Amygdala (tissue), 56 donors: ENCODE measurements around the gene STAC3.

ENCODE experiments used
- DNase-seq, 56 donors: peaks; one replicate each; lab custom pipeline; 2025; lab: John Stamatoyannopoulos, UW

Gene STAC3

DNA sequence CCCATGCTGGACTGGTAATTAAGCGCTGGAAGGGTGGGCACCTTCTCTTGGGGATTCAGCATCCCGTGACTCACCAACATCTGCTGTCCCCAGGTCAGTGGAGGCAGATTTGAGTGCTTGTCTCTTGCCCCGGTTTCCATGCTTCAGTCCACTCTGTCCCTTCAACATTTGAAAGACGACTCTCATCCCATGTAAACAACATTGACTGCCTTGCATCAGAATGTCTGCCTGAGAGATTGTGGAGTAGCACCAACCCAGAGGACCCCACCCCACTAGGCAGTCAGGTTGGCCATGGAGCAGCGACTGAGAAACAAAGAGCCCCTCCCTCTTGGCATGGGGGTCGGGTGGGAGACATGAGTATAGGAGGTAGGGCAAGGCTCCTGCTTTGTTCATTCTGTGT lies 4.9 kb upstream of the STAC3 start:
- DNase-seq, result no peak

DNA sequence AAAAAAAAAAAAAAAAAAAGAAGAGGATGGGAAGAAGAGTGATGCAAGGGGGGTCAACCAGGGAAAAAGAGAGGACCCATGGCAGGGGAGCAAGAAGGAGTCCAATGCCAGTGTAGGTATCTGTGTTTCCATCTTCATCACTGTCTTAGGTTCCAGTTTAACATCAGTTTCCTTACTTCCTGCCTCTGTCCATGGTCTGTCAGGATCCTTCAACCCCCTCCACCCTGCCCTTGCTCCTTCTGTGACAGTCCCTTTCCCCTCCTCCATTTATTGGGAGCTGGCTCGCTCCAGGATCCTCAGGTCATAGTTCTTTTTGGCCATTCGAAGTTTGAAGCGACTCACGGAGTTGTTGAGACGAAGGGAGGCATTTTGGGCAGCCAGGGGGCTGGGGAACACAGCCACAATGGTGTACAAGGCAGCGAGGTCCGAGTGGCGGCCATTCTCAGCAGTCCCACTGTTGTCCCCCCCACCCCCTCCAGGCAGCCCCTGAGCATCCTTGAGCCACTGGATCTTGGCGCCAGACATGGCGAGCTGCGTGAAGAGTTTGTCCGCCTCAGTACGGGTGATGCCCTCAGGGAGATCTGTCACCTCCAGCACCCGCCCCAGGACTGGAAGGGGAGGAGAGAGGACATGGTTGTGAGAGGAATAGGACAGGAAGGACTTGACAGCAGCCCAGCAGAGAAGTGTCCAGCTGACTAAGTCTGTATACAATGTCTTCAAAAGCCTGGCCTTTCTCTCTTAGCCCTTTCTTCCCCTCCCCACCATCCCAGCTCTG lies 3.7 kb upstream of the STAC3 start:
- no peak for DNase-seq

DNA sequence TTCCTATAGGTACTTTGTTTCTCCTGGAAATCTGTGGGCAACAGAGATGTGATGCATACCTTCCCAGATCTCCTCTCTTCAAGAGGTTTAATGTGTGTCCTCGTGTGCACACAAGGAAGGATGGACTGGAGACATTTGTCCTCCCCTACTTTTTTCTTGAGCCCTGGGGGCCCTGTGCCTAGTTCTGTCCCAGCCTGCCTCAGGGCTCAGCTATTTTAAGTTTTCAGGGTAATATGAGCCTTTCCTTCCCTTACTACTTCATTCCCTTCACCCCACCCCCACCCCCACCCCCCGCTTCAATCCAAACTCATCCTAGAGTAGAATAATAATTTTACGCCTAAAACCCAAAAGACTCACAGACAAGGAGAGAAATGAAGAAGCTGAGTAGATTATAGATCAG lies 446 bp downstream of the STAC3 start:
- DNase-seq, result no peak

DNA sequence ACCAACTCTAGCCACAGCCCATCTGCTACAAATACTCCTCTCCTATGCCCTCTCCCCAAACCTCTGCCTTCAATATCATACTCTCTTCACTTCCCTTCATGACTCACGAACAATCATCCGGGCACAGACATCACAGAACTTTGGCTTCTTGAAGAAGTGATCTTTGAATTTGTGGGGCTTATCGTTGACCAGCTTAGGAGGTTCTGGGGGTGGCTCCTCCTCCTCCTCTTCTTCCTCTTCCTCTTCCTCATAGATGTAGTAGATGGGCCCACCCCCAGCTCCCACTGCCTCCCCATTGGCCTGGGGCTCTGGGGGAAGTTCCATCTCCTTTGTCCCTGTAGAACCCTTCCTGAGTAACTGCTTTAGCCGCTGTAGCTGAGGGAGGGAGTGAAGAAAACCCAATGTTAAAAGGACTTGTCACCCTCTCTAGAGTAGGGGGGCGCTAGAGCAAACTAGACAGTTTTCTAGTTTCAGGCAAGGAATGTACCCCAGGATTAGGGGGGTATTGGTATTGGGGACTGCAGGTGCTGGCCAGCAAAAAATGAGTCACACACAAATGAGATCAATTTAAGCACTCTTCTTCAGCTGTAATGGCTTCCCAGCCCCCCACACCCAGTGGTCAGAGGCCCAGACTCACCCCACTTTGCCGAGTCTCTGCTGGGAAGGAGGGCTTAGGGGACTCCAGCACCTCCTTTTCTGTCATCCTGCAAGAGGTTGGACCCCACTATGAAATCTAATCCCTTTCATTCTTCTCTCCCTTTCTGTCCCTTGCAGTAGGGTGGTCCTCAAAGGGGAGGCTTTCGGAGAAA lies 1.8 kb downstream of the STAC3 start:
- peak in 1 of 56 donors; percentile 33 for DNase-seq

DNA sequence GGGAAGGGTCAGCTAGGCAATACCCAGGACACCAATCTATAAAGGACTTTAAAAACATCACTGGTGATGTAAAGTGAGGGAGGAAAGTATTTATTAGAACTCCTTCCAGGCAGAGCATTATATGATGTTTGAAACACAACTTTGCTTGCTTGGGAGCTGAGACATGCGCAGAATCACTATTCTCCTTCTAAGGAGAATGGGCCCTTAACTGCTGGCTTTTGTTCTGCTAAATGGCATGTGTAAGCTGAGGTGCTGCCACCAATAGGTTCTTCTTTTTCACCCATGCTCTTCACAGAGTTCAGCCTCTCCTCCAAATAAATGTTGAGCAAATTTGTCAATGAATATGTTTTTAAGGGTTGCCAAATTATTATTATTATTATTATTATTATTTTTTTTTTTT lies 3.9 kb downstream of the STAC3 start:
- DNase-seq, result no peak

DNA sequence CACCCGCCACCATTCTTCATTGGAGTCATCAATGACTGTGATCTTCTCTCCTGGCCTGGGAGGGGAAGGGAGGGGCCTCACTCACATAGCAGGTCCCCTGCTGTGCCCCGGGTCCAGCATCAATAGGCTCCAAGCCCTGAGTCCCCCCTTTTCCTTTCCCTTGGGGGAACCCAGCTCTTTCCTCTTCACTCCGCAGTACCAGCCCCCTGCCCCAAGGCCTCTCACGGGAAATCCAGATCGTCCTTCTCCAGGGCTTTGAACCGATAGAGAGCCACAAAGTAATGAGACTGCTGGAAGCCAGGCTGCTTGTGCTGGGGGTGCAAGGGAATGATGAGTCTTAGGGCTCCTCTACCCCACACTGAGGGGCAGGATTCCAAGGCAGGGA lies 6.7 kb downstream of the STAC3 start:
- DNase-seq, result no peak

DNA sequence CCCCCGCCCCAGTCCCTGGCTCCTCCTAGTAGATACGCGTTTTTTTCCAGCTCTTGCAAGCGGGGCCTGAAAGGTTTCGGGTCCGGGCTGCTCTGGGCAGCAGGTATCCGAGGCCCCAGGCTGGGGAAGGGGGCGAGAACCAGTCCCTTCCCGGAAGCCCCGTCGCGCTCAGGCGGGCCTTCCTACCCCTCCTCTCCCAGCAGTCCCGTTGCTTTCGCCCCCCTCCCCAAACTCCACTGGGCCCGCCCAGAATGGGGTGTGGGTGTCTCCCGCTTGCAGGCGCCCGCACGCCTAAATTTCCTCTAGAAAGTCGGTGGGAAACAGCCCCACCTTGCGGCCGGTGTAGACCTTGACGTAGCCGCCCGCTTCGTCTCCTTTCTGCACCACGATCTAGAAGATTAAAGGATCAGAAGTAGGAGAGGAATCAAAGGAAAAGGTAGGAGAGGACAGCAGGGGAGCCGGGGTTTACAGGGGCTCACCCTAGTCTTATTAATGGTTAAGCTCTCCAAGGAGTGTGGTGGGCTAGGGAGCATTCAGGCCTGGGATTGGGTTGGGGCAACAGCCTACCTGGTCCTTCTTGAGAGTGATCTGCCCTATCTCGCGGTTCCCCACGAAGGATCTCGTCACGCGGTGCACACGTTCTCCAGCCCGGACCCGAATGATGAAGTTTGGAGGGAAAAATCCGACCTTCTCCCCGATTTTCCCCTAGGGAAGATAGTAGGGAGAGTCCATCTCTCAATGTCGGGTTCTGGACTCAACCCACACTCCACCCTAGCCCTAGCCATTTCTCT lies 7.3 kb downstream of the STAC3 start:
- peak in 33 of 56 donors; percentile 8 to 71 (median 35) for DNase-seq

DNA sequence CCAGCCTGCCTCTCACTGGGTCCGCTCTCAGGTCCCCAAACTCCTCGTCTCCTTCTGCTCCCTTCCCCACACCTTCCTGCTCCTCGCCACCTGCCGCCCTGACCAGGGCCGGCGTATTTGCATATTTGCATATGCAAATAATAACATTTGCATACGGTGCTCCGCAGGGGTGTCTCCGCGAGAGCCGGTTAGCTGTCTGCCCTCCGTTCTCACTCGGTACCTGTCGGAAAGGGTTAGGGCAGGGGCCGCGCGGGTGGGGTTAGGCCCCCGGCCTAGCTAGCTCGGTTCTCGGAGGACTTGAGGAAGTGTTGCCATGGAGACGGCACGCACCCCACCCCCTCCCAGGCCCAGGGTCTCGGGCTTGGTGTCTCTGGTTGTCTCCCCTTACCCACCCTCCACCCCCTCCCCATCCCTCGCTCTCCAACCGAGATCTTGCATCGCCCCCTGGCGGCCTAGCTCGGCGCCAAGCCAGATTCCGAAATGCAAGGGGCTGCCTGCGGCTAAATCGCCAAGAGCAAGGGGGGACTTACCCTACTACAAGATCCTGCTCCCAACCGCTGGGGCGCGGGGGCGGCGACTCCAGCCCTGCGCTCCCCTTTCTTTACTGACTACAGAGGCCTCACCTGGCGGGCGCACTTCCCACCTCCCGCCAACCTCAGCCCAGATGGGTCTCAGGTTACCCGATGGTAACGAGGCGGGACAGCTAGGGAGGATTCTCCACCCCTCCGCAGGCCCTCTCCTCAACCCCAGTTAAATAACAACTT lies 8.1 kb downstream of the STAC3 start:
- peak in 32 of 56 donors; percentile 5 to 64 (median 28) for DNase-seq

DNA sequence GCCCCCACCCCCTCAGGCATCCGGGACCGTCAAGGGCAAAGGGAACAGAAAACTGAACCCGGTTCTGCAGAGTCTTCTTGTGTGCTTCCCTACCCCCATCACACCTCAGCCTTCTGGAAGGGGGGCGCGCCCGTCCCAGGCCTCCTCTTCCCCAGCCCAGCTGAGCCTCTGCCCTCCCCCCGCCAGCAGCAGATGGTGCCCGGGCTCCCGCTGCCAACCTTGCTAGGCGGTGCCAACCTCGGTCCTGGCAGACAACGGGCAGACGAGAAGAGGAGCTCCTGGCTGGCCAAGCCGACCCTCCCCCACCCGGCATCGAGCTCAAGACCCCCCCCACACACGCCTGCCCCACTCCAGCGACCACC lies 8.7 kb downstream of the STAC3 start:
- DNase-seq, result peak in 13 of 56 donors; percentile 16 to 50 (median 33)

DNA sequence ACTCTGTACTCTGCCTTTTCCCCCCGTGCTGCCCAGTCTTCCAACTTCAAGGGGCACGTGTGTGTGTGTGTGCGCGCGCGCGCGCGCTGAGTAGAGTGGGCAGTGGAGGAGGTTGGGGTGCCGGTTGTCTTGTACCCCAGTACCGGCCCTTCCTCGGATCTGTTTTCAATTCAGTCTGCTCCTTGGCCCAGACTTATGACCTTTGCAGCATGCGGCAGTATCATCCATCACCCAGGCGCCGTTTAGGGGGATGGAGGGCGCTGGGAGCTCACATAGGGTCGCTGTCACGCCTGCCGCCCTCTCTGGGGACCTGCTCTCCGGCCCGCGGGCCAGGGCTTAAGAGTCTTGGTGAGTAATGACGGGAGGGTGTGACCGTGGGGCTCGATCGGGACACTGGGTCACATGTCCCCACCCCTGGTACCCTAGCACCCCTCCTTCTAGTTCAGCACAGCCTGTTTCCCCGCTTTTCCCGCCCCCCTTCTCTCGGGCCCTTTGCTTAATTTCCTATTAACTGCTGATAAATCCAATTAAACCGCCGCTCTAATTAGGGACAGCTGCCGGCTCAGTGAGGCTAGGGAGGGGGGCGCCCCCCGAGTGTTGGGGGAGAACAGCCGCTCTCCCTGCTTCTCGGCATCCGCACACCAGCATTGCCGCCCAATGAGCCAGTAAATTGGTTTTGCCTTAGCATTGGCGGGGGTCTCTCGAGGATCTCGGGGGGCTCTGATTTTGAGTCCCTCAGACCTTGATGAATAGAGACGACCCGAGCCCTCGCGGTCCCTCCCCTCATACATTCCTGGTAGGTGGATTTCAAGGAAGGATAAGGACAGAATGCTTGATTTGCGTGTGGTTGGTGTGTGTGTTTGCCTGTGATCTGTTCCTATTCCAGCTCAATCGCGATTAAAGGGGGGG lies 9.3 kb downstream of the STAC3 start:
- DNase-seq, result peak in 8 of 56 donors; percentile 14 to 45 (median 30)

DNA sequence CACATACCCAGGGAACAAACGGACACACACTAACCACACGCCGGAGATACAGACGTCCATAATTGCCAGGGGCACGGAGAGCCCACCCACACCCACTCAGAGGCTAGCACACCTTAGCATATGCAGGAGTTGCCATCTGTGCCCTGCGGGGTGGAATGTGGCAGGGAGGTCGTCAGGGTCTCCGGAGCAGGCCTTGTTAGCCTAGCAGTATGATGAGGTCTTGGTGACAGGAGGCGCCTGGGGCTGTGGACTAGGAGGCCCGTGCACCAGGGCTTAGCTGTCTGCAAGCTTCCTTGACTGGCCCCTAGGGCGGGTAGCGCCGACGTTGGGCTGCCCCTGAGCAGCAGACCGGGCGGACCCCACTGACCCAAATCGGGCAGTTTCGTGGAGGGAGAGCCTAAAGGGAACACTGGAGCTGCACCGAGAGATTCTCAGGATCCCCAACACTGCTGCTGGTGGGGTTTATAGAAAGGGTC lies 10.0 kb downstream of the STAC3 start:
- DNase-seq, result peak in 2 of 56 donors; percentile 17 to 52

DNA sequence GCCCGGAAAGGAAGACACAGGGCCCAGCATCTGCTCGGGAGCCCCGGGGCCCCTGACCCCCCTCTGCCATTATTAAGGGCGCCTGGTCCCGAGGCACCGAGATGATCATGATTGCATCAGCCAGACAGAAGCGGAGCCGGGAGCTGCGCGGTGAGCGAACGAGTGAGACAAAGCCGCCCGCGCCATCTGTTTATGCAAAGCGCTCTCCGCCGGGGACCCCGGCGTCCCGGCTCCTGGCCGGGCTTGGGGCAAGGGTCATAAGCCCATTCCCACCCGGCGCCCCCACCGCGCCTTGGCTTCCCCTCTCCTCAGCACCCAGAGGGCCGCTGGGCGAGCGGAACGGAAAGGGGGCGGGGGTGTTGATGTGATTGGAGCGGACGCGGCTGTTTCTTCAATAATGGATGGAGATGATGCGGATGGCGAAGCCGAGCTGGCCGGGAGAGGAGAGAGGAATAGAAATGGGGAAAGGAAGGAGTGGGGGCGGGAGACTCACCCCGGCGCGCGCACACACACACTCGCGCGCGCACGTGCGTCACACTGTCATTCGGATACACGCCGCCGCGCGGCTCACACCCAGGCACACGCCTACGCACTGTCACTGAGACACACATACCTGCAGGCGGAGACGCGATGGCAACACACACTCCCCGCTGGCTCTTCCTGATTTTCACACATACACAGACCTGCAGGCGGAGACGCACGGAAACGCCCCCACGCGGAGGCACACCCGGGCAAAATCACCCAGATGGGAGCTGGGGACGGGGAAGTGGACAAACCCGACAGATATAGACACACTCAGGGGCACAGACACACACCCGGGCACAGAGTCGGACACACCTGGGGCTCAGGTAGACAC lies 10.7 kb downstream of the STAC3 start:
- peak in 47 of 56 donors; percentile 10 to 83 (median 54) for DNase-seq

DNA sequence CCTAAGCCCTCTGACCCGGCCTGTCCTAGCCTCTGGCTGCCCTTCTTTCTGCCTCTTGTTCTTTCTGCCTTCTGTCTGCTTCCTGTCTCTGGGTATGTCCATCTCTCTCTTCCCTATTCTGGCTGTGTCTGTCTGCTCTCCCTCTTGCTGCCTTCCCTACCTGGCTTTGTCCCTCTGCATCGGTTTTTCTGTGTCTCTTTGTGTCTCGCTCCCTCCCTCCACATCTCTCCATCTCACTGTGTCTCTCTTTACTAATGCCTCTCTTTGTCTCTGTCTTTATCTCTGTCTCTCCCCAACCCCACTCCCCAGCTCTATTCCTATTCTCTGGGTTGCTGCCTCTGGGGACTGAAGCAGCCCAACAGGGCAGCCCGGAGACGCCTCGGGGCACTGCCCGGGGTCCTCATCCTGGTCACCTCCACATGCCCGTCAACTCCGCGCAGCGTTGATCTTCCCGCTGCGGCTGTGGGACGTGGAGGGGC lies 11.4 kb downstream of the STAC3 start:
- peak in 3 of 56 donors; percentile 45 to 55 (median 51) for DNase-seq

DNA sequence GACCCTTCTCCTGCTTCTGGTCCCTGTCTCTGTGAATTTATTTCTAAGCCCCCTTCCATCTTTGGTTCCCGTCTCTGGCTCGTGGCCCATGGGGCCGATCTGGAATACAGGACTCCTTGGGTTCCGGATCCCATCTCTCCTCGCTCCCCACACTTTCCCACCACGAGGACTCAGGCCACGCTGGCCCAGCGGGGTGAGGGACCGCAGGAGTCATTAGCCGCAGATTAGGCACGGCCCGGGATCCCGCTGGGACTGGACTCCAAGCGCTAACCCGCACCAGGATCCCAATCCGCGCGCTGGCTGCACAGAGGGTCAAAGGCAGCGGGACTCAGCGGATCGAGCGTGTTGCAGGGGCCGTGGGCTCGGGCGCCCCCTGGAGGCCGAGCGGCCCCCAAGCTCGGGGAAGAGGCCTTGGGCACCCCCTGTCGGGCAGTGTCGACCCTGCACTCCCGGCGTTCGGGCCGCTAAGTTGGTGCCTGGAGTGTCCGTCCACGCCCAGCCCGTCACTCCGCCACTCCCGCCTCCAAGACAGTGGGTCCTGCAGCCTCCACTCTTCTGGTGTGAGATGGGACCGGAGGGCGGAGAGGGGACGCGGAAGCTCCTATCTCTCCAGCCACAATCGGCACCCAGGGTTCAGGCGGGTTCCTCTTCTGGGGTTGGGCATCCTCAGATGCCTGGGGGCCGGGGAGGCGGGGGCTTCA lies 12.0 kb downstream of the STAC3 start:
- peak in 53 of 56 donors; percentile 22 to 88 (median 71) for DNase-seq

DNA sequence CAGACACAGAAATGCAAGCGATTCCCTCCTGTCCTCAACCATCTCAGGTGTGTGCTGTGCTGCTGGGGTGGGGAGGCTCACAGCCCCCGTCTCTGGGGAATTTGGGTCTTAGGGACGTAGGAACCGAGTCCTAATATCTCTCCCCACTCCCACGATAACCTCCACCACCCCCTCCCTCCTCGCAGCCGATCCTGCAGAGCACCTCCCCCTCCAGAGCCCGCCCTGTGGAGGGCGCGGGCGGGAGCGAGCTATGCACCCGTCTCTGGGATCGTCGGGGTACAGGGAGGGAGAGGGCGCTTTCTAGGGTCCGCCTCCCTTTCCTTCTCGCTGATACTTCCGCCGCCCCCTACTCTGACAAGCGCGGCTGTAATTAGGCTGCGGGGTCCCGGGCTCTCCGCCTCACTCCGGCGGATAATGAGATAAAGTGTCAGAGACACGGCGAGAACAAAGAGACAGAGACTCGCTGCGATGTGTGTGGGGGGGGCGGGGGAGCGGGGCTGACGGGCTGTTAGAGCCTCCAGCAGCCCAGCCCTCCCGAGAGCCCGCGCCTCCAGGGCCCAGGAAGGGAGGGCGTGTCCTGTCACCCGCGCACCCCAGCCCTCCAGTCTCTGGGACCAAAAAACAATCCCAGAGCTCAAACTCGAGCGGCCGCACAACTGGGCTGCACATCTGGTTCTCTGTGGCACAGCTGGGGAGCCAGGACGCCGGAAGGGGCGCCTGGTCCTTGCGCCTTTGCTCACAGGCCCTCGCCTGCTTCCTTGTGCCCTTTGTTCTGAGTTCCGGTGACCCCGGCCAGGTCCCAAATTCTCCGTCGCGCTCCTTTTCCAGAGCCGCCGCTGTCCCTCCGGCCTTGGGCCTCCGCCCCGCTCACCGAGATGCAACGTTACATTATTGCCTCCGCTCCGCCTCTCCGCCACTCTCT lies 12.8 kb downstream of the STAC3 start:
- peak in 1 of 56 donors; percentile 31 for DNase-seq

DNA sequence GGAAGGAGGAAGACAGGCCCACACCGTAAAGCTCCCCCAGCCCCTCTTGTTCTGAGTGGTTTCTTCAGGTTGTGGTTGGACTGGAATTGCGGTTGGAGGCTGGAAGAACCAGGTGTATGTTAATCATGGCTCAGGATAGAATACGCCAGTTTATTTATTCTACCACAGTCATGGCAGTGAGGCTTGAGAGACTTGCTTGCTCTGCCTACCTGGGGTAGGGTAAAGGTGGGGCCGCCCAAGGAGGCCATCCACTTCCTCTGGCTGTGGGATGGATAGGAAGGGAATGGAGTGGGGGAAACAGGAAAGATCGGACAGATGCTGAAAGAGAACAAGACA lies 13.4 kb downstream of the STAC3 start:
- no peak for DNase-seq
